IMR-90 (cell line): ENCODE data around the gene SUDS3. TPM values are rescaled to one million over a fixed set of nuclear protein-coding genes. Genes with fewer than 3 reads are reported as not detected.

Experiments used
- ATAC-seq: fragments of 200-7000 bp; cut with Tn5 transposase; 2 replicates; pipeline ENCODE4 v1.9.1; 2020; ENCODE audit warnings: low read depth, mild to moderate bottlenecking, moderate library complexity
- BruUV-seq: library from RNA; stranded (reverse); fragments of 400-500 nt; replicated peaks from 2 replicates; lab custom pipeline; 2021; lab: Mats Ljungman, UMichigan
- CTCF ChIA-PET: fragments of 300-600 bp; formaldehyde crosslinking; extraction: SDS; loops from one replicate; lab custom pipeline; 2021; ENCODE audit warnings: antibody characterized with exemption; lab: Yijun Ruan, JAX
- POLR2A ChIA-PET: fragments of 300-600 bp; sonication (Branson Sonifier 250); formaldehyde crosslinking; loops from one replicate; lab custom pipeline; 2022; ENCODE audit warnings: antibody characterized with exemption; ENCODE audit not compliant: unreplicated experiment; lab: Charles Lee
- DNase-seq: peaks from one replicate; pipeline ENCODE4 v3.0.0; 2013
- H2AFZ ChIP-seq: replicated peaks from 2 replicates; pipeline ENCODE3; 2013; ENCODE audit warnings: low read length, mild to moderate bottlenecking; ENCODE audit not compliant: poor library complexity
- H2AK5ac ChIP-seq: 2 replicates; pipeline ENCODE4 v1.6.1; 2013; ENCODE audit warnings: low read depth, low read length, inconsistent platforms
- H2AK9ac ChIP-seq: replicated peaks from 2 replicates; pipeline ENCODE3; 2013; ENCODE audit warnings: mild to moderate bottlenecking, low read depth, low read length, moderate library complexity; ENCODE audit not compliant: poor library complexity
- H2BK120ac ChIP-seq: 2 replicates; pipeline ENCODE4 v1.6.1; 2013; ENCODE audit warnings: low read depth, low read length, inconsistent platforms
- H2BK15ac ChIP-seq: 3 replicates; pipeline ENCODE4 v1.6.1; 2013; ENCODE audit warnings: low read depth, low read length, inconsistent platforms
- H2BK20ac ChIP-seq: 2 replicates; pipeline ENCODE4 v1.6.1; 2013; ENCODE audit warnings: low read depth, mild to moderate bottlenecking, inconsistent platforms, low read length, moderate library complexity
- H2BK5ac ChIP-seq: 2 replicates; pipeline ENCODE4 v1.6.1; 2013; ENCODE audit warnings: mild to moderate bottlenecking, low read depth, low read length, inconsistent platforms; ENCODE audit not compliant: poor library complexity, severe bottlenecking
- H3K14ac ChIP-seq: replicated peaks from 2 replicates; pipeline ENCODE4 v1.6.1; 2013; ENCODE audit warnings: low read depth, low read length, inconsistent platforms
- H3K18ac ChIP-seq: 2 replicates; pipeline ENCODE4 v1.6.1; 2013; ENCODE audit warnings: low read depth, low read length, control low read depth
- H3K23ac ChIP-seq: 2 replicates; pipeline ENCODE4 v1.6.1; 2013; ENCODE audit warnings: low read depth, low read length, inconsistent platforms
- H3K27ac ChIP-seq: 2 replicates; pipeline ENCODE4 v1.5.1; 2013; ENCODE audit warnings: mild to moderate bottlenecking, control low read depth, low read length; ENCODE audit not compliant: insufficient read depth
- H3K27me3 ChIP-seq: 2 replicates; pipeline ENCODE4 v1.6.1; 2013; ENCODE audit warnings: low read length; ENCODE audit not compliant: control insufficient read depth, insufficient read depth
- H3K36me3 ChIP-seq: 2 replicates; pipeline ENCODE4 v1.6.1; 2013; ENCODE audit warnings: low read length, mixed read lengths; ENCODE audit not compliant: control insufficient read depth, insufficient read depth
- H3K4ac ChIP-seq: 2 replicates; pipeline ENCODE4 v1.6.1; 2013; ENCODE audit warnings: low read depth, low read length, inconsistent platforms
- H3K4me1 ChIP-seq: 2 replicates; pipeline ENCODE4 v1.6.1; 2013; ENCODE audit warnings: low read length, mixed read lengths; ENCODE audit not compliant: control insufficient read depth, insufficient read depth
- H3K4me2 ChIP-seq: 2 replicates; pipeline ENCODE4 v1.6.1; 2013; ENCODE audit warnings: low read depth, mild to moderate bottlenecking, control low read depth, low read length, moderate library complexity
- H3K4me3 ChIP-seq: 2 replicates; pipeline ENCODE4 v1.5.1; 2013; ENCODE audit warnings: low read depth, mild to moderate bottlenecking, control low read depth, low read length, moderate library complexity; ENCODE audit not compliant: insufficient read depth
- H3K56ac ChIP-seq: 2 replicates; pipeline ENCODE4 v1.6.1; 2013; ENCODE audit warnings: low read length, inconsistent platforms; ENCODE audit not compliant: insufficient read depth; ENCODE audit errors: extremely low read depth
- H3K79me1 ChIP-seq, 2 experiments: 2 replicates each; pipeline ENCODE4 v1.6.1; 2013; ENCODE audit warnings: low read length in 2 of 2, inconsistent platforms in 1 of 2, low read depth in 1 of 2
- H3K9ac ChIP-seq: 2 replicates; pipeline ENCODE4 v1.6.1; 2013; ENCODE audit warnings: low read depth, low read length, control low read depth
- H3K9me1 ChIP-seq: 2 replicates; pipeline ENCODE4 v1.6.1; 2013; ENCODE audit warnings: low read length, inconsistent platforms; ENCODE audit not compliant: insufficient read depth
- H3K9me3 ChIP-seq: 2 replicates; pipeline ENCODE4 v1.6.1; 2013; ENCODE audit warnings: low read length; ENCODE audit not compliant: control insufficient read depth, insufficient read depth
- H4K20me1 ChIP-seq: 2 replicates; pipeline ENCODE4 v1.6.1; 2013; ENCODE audit warnings: low read length, inconsistent platforms; ENCODE audit not compliant: insufficient read depth
- H4K5ac ChIP-seq: 2 replicates; pipeline ENCODE4 v1.6.1; 2013; ENCODE audit warnings: mild to moderate bottlenecking, low read depth, low read length, control low read depth
- H4K8ac ChIP-seq, 2 experiments: 2 replicates each; pipeline ENCODE4 v1.6.1; 2013; ENCODE audit warnings: low read depth in 2 of 2, low read length in 2 of 2, control low read depth in 1 of 2, inconsistent platforms in 1 of 2
- H4K91ac ChIP-seq: 2 replicates; pipeline ENCODE4 v1.6.1; 2013; ENCODE audit warnings: low read depth, low read length, inconsistent platforms; ENCODE audit not compliant: insufficient read depth
- BHLHE40 ChIP-seq: fragments of 150-350 bp; IDR thresholded peaks from 2 replicates; pipeline ENCODE4 v1.6.1; 2016; ENCODE audit warnings: mild to moderate bottlenecking, low read depth, low read length
- CEBPB ChIP-seq: IDR thresholded peaks from 2 replicates; pipeline ENCODE4 v1.6.1; 2012; ENCODE audit warnings: low read depth, low read length, improper control_type of control experiment
- FOS ChIP-seq: fragments of 150-350 bp; IDR thresholded peaks from 2 replicates; pipeline ENCODE4 v1.6.1; 2016; ENCODE audit warnings: low read depth, low read length
- SMC3 ChIP-seq: fragments of 150-350 bp; IDR thresholded peaks from 2 replicates; pipeline ENCODE4 v1.6.1; 2016; ENCODE audit warnings: low read depth, mild to moderate bottlenecking, antibody characterized with exemption, low read length, moderate library complexity
- whole genome bisulfite sequencing, 2 experiments: methylation state at CpG; one replicate each; pipeline versions ENCODE4 v1.1.5 to v1.1.7; 2013; ENCODE audit warnings: missing lambda C conversion rate in 2 of 2; ENCODE audit not compliant: insufficient read length in 1 of 2; ENCODE audit errors: extremely low coverage in 2 of 2; 5-methylcytosine and 5-hydroxymethylcytosine counted together
- dilution Hi-C: fragments of 300-500 bp; cut with HindIII; formaldehyde crosslinking; loops from one replicate; pipeline ENCODE4 v1.14.3; 2018; ENCODE audit warnings: low sequenced_read_pairs; ENCODE audit not compliant: unreplicated experiment
- in situ Hi-C: fragments of 300-500 bp; cut with MboI; formaldehyde crosslinking; loops from 3 replicates; pipeline ENCODE4 v1.14.3; 2019; ENCODE audit warnings: low sequenced_read_pairs, inconsistent platforms, mixed read lengths
- intact Hi-C: fragments of 100-400 bp; cut with micrococcal nuclease; formaldehyde crosslinking; loops from 2 replicates; pipeline ENCODE4 v1.10.0; 2022
- polyA plus RNA-seq, 3 experiments: library from polyadenylated mRNA; depleted of rRNA; stranded (reverse); fragments of >200 nt; gene quantifications; 2 replicates each; pipeline ENCODE4 v1.2.3, GENCODE V29; 2012; ENCODE audit warnings: low replicate concordance in 1 of 3
- total RNA-seq: library from RNA; depleted of rRNA; stranded (reverse); fragments of >200 nt; gene quantifications from 2 replicates; pipeline ENCODE4 v1.2.3, GENCODE V29; 2012
- TF ChIP-seq, protein P1 (sequence below): fragments of 150-350 bp; IDR thresholded peaks from 2 replicates; pipeline ENCODE4 v1.6.1; 2016; ENCODE audit warnings: low read depth, mild to moderate bottlenecking, low read length, moderate library complexity, borderline replicate concordance
- TF ChIP-seq, protein P2 (sequence below): fragments of 150-350 bp; IDR thresholded peaks from 2 replicates; pipeline ENCODE4 v1.6.1; 2017; ENCODE audit warnings: mild to moderate bottlenecking, antibody characterized with exemption, low read length, low read depth

SUDS3 gene
- total and polyA plus RNA-seq, 2 of the 4 experiments (the other 2 are of a cell fraction): 13.4 to 13.8 TPM

DNA sequence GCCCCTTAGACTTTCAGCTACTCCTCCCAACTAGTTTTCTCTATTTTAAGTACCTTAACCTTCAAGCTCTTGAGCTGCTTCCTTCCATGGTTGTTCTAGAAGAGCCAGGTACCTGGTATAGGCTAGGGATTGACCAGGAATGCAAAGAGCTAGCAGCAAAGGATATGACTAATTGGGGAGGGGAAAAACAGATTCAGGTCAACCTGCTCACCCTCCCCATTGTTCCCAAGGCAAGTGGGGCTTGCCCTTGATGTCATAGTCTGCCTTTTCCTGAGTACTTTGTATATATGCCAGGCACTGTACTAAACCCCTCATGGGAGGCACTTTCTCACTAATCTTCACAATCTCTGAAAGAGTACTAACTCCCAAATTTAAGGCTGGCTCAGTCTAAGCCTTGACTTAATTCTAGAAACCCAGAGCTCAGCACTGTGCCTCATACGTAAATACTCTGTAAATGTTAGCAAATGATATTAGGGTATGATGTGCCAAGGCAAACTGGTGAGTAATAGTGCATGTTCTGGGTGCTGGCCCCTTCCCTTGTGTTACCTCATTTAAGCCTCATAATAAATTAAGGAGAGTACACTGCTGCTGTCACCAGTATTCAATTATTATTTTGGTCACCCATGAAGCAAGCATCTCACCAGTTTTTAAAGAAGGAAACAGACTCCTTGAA is 42.2 kb downstream of the SUDS3 start:
- dilution Hi-C loops (no loop called here), intact Hi-C loops (no loop called here), in situ Hi-C loops (loop anchor here (25.0 kb wide), 1 partner anchor 769 kb away; the partner anchor contains the start of gene HSPB8)
- no peak overlapping the region for H2BK20ac ChIP-seq
- no TSS peak for BruUV-seq
- H3K9ac ChIP-seq: no peak overlapping the region
- H3K18ac ChIP-seq: no peak overlapping the region
- H3K14ac ChIP-seq: no peak overlapping the region
- no peak overlapping the region for H2BK5ac ChIP-seq
- no peak overlapping the region for H4K91ac ChIP-seq
- WGBS, 2 experiments: no CpG with 5 or more reads among the region's 1 CpG
- no peak overlapping the region for H2AK9ac ChIP-seq
- DNase-seq: no peak
- no peak overlapping the region for H2BK120ac ChIP-seq
- no peak overlapping the region for H3K4me2 ChIP-seq
- ChIA-PET POLR2A (no interaction called here), CTCF (no interaction called here)
- ATAC-seq: no peak
- H2AFZ ChIP-seq: no peak overlapping the region
- H2BK15ac ChIP-seq: no peak overlapping the region
- no peaks in the 10 kb centered on the region for H4K20me1 ChIP-seq
- H3K27ac ChIP-seq: no peak overlapping the region
- H3K4me1 ChIP-seq: no peaks in the 10 kb centered on the region
- no peaks in the 10 kb centered on the region for H3K9me3 ChIP-seq
- H3K27me3 ChIP-seq: no peaks in the 10 kb centered on the region
- H2AK5ac ChIP-seq: no peak overlapping the region
- no peak overlapping the region for H3K56ac ChIP-seq
- H3K4ac ChIP-seq: no peak overlapping the region
- no peak overlapping the region for H3K4me3 ChIP-seq
- no peaks in the 10 kb centered on the region; the same call in 1 of the 2 replicates for H3K9me1 ChIP-seq
- no peak overlapping the region for H3K23ac ChIP-seq
- H3K79me1 ChIP-seq: no peaks in the 10 kb centered on the region; a peak in 1 of 4 replicates
- H4K5ac ChIP-seq: no peak overlapping the region
- H4K8ac ChIP-seq: no peak overlapping the region
- H3K36me3 ChIP-seq: peaks cover 24% of the 10 kb centered on the region
- TF ChIP-seq BHLHE40: no peak
- TF ChIP-seq, protein P1, sequence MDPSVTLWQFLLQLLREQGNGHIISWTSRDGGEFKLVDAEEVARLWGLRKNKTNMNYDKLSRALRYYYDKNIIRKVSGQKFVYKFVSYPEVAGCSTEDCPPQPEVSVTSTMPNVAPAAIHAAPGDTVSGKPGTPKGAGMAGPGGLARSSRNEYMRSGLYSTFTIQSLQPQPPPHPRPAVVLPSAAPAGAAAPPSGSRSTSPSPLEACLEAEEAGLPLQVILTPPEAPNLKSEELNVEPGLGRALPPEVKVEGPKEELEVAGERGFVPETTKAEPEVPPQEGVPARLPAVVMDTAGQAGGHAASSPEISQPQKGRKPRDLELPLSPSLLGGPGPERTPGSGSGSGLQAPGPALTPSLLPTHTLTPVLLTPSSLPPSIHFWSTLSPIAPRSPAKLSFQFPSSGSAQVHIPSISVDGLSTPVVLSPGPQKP: no peak
- no peak for TF ChIP-seq CEBPB
- no peak for TF ChIP-seq FOS
- TF ChIP-seq SMC3: no peak
- TF ChIP-seq, protein P2, sequence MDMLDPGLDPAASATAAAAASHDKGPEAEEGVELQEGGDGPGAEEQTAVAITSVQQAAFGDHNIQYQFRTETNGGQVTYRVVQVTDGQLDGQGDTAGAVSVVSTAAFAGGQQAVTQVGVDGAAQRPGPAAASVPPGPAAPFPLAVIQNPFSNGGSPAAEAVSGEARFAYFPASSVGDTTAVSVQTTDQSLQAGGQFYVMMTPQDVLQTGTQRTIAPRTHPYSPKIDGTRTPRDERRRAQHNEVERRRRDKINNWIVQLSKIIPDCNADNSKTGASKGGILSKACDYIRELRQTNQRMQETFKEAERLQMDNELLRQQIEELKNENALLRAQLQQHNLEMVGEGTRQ: no peak
